Thymus (tissue), 11 donors: ENCODE measurements around the gene C5orf46. TPM values are rescaled to one million over a fixed set of nuclear protein-coding genes. Genes with fewer than 3 reads are reported as not detected.
"Not testable (repeated sequence)": the region's sequence is repeated elsewhere in the genome, so short reads cannot be mapped to it uniquely, and the experiment has no call there.

Source experiments
- DNase-seq, 9 donors: peaks; one replicate each; pipeline ENCODE4 v3.0.0-alpha.2; 2013; ENCODE audit warnings: low spot score in 9 of 9, low read depth in 6 of 9, missing footprints in 1 of 9
- H3K27ac ChIP-seq, 2 donors: one replicate each; pipeline ENCODE4 v1.5.1; 2013; ENCODE audit warnings: control low read depth in 1 of 2, low read depth in 1 of 2, low read length in 1 of 2, mild to moderate bottlenecking in 1 of 2, moderate library complexity in 1 of 2
- H3K27me3 ChIP-seq, 2 donors: one replicate each; pipeline ENCODE4 v1.5.1; 2013; ENCODE audit warnings: low read length in 1 of 2; ENCODE audit not compliant: control insufficient read depth in 2 of 2, insufficient read depth in 1 of 2
- H3K36me3 ChIP-seq, 2 donors: one replicate each; pipeline ENCODE4 v1.5.1; 2013; ENCODE audit warnings: low read length in 1 of 2, mild to moderate bottlenecking in 1 of 2, moderate library complexity in 1 of 2; ENCODE audit not compliant: control insufficient read depth in 2 of 2, insufficient read depth in 2 of 2
- H3K4me1 ChIP-seq, 2 donors: one replicate each; pipeline ENCODE4 v1.5.1; 2013; ENCODE audit warnings: low read length in 2 of 2; ENCODE audit not compliant: control insufficient read depth in 2 of 2, insufficient read depth in 2 of 2
- H3K4me3 ChIP-seq, 2 donors: one replicate each; pipeline ENCODE4 v1.5.1; 2013; ENCODE audit warnings: low read length in 2 of 2, control low read depth in 1 of 2, mild to moderate bottlenecking in 1 of 2
- H3K9me3 ChIP-seq, 2 donors: one replicate each; pipeline ENCODE4 v1.5.1; 2013; ENCODE audit warnings: low read length in 1 of 2, mild to moderate bottlenecking in 1 of 2; ENCODE audit not compliant: control insufficient read depth in 2 of 2, insufficient read depth in 1 of 2
- WGBS: extraction: QIAGEN DNeasy Blood & Tissue Kit; methylation state at CpG from one replicate; pipeline ENCODE4 v1.1.7; 2013; 5-methylcytosine and 5-hydroxymethylcytosine counted together
- polyA plus RNA-seq: library from polyadenylated mRNA; stranded (reverse); fragments of 200-250 nt; gene quantifications from one replicate; pipeline ENCODE4 v1.2.3, GENCODE V29; 2013
- total RNA-seq: library from RNA; stranded (reverse); fragments of 120-200 nt; gene quantifications from one replicate; pipeline ENCODE4 v1.2.4, GENCODE V29; 2013
- donor health status: healthy.

Gene C5orf46
- total and polyA plus RNA-seq, 2 donors: 0.14 to 2.6 TPM

DNA sequence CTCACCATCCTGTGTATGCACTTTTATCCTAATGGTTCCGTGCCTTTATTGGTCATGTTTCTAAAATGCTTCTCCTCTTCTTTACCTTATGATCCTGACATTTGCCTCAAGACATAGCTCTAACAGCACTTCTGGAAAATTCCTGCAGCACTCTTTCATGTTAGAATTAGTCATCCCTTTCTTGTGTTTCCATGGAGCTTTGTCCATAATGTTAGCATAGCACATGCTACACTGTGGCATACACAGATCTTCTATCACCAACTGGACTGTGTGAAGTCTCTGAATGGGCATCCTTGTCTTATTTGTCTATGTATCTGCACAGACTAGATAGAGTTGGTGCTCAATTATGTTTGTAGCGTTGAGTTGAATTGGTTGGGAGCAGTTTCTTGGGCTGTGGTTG is 25.9 kb downstream of the C5orf46 start:
- no peaks in the 10 kb centered on the region for H3K36me3 ChIP-seq
- 93% methylated on average over 2 of the region's 2 CpGs for WGBS
- H3K27me3 ChIP-seq: no peaks in the 10 kb centered on the region
- no peak for DNase-seq
- H3K27ac ChIP-seq: no peak overlapping the region
- no peaks in the 10 kb centered on the region for H3K9me3 ChIP-seq
- no peak overlapping the region for H3K4me3 ChIP-seq
- H3K4me1 ChIP-seq: no peaks in the 10 kb centered on the region

DNA sequence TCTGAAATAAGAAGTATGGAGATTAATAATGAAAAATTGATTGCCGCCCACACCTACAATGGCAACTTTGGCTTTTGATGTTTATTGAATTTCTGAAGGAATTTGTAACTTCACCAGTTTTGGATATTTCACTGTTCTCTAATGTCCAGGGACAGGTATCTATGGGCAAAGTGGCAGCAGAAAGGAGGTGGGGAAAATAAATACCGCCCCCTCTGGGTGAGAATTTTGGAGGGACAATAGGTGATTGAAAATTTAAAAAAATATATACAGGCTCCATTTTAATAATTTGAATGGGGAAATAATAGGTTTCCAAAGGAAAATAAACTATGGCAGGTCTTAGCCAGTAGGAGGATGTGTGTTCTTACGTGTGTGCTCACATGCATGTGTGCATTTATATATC is 26.6 kb downstream of the C5orf46 start:
- Histone ChIP-seq H3K27ac (no peak overlapping the region), H3K36me3 (no peaks in the 10 kb centered on the region), H3K27me3 (no peaks in the 10 kb centered on the region), H3K9me3 (no peaks in the 10 kb centered on the region), H3K4me1 (no peaks in the 10 kb centered on the region), H3K4me3 (no peak overlapping the region)
- 96% methylated on average over 3 of the region's 3 CpGs for WGBS
- no peak for DNase-seq

DNA sequence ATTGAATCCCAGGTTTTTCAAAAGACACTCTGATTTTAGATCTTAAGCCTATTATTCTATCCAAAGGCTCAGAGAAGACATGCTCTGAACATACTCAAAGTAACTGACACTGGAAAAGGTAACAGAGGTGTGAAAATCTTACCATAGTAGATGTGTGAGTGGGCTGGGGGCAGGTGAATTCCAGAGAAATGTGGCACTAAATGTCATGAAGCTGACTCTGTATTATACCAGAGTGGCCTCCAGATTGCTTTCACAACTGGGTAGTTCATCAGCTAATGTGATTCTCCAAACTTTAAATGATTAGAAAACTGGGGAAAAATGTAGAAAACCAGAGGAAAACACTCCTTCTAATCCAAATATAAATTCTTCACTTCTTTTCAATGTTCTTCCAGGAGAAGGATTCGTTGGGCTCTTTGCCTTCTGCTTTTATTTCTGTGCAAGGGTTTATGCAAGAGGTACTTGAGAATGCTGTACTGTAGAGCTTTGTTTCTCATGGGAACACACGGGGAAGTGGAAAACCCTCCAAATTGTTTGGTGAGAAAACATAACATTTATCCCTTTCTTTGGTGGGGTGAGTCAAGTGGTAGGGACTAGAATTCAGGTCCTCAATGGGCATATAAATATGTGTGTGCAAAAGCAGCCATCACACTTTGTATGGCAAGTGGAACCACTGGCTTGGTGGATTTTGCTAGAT is 28.1 kb downstream of the C5orf46 start, which contains the start of gene SCGB3A2:
Gene SCGB3A2, plus strand, starts transcription at position 646 of the 694 bp plus-strand sequence. CDS start 93 bp downstream, outside the sequence.
- no peaks in the 10 kb centered on the region for H3K9me3 ChIP-seq
- no peaks in the 10 kb centered on the region for H3K4me1 ChIP-seq
- no peaks in the 10 kb centered on the region for H3K27me3 ChIP-seq
- H3K27ac ChIP-seq: no peak within 1 kb of the TSS
- H3K36me3 ChIP-seq: no peaks in the 10 kb centered on the region
- WGBS: 80% methylated on average over 2 of the region's 2 CpGs
- H3K4me3 ChIP-seq: no peak within 1 kb of the TSS
- DNase-seq: no peak

DNA sequence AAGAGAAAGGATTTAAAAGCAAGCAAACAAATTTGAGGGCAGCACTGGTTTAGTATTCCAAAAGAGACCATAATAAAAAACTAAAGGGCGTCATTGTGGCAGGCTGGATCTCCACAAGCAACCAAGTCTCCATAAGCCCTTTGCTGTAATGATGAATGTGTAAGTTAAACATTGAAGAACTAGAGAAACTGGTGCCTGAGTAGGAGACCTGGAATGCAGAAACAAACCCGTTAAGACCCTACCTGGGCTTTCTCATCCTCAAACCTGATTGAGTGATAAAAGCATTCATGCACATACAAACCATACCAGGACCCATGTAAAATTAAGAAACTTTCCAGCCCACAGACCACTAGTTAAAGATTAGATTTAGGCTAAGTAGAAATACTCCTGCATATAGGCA is 29.7 kb downstream of the C5orf46 start:
- Histone ChIP-seq H3K36me3 (no peaks in the 10 kb centered on the region), H3K9me3 (no peaks in the 10 kb centered on the region), H3K27me3 (no peaks in the 10 kb centered on the region), H3K27ac (no peak overlapping the region), H3K4me1 (no peaks in the 10 kb centered on the region), H3K4me3 (no peak overlapping the region)
- no peak for DNase-seq
- WGBS: 93% methylated on average over 2 of the region's 2 CpGs

DNA sequence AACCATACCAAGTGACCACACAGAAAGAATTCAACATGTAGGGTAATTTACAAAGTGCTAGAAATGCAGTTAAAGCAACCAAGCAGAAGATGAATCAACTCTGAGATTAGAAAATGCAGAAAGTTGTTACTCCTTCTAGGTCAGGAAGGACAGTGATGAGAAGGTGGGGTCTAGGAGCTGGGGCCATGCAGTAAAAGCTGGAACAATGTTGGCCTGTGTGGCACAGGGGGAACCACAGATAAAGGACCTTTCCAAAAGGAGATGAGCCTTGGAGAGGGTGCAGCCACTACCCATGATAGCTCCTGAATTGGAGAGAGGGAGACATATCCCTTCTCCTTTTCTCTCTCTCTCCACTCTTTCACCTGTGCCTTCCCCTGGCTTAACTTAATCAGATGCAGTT is 30.2 kb downstream of the C5orf46 start:
- Histone ChIP-seq H3K4me1 (no peaks in the 10 kb centered on the region), H3K9me3 (no peaks in the 10 kb centered on the region), H3K36me3 (no peaks in the 10 kb centered on the region), H3K4me3 (no peak overlapping the region), H3K27ac (no peak overlapping the region), H3K27me3 (no peaks in the 10 kb centered on the region)
- DNase-seq: no peak

DNA sequence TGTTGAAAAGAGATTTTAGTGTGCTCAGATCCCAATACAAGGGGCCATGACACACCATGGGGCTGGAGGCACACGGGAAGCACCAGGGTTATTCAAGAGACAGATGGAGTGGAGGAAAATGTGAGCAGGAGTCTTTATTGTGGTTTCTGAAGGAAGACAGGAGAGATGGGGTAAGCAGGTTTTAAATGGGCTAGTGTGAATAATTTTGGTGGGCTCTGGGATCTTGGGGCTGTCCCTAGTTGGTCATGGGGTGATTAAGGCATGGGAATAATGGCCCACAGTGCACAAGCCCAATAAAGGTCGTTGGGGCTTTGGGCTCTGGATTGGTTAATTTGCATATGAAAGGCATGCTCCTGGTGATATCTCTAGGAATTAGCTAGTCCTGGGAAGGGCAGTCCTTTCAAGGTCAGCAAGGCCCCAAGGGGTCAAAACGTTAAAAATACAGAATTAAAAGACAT is 31.4 kb downstream of the C5orf46 start:
- WGBS: 72% methylated on average over 3 of the region's 3 CpGs
- no peak overlapping the region for H3K27ac ChIP-seq
- DNase-seq: no peak

DNA sequence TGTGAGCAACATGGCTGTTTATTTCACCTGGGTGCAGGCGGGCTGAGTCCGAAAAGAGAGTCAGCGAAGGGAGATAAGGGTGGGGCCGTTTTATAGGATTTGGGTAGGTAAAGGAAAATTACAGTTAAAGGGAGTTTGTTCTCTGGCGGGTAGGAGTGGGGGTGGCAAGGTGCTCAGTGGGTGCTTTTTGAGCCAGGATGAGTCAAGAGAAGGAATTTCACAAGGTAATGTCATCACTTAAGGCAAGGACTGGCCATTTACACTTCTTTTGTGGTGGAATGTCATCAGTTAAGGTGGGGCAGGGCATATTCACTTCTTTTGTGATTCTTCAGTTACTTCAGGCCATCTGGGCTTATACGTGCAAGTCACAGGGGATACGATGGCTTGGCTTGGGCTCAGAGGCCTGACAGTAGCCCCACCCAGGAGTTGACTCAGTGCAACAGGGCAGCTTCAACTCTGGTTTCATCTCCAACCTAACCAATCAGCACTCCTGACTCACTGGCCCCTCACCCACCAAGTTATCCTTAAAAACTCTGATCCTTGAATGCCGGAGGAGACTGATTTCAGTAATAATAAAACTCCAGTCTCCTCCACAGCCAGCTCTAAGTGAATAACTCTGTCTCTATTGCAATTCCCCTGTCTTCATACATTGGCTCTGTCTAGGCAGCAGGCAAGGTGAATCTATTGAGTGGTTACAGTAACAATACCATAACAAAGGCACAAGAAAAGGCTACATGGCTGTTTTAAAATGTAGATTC is 32.0 kb downstream of the C5orf46 start:
- not testable (repeated sequence) for DNase-seq, H3K4me1 ChIP-seq, H3K9me3 ChIP-seq, H3K36me3 ChIP-seq, H3K27ac ChIP-seq, H3K4me3 ChIP-seq, H3K27me3 ChIP-seq
- WGBS: 94% methylated on average over 6 of the region's 8 CpGs

More for the DNA sequence above, 31.4 kb downstream of the C5orf46 start:
- Histone ChIP-seq H3K27me3 (no peaks in the 10 kb centered on the region), H3K36me3 (no peaks in the 10 kb centered on the region), H3K4me3 (no peak overlapping the region), H3K9me3 (no peaks in the 10 kb centered on the region), H3K4me1 (no peaks in the 10 kb centered on the region)

DNA sequence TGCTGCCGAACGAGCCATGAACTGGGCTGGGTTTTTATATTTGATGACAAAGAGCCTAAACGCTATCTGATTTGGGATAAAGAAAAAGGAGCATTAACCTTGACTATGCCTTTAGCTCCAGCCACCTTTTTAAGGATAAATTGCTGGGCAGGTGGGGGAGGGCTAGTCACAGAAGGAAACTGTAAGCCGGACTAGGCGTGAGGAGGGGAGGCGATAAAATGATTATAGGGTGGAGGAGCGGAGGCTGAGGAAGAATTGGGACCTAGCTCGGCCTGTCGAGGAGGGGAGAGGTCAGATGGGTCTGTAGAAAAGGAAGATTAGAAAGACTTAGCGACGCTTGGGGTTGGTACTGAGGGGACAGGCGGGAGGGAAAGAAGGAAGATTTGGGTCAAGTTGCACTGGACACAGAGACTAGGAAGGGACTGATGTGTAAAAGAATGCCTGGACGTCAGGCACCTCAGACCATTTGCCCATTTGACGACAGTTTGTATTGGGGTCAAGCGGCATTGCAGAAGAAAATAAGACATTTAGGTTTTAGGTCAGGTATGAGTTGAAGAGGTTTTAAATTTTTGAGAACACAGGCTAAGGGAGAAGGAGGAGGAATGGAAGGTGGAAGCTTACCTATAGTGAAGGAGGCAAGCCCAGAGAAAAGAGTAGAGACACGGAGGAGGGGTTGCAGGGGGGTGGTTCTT is 33.4 kb downstream of the C5orf46 start:
- 96% methylated on average over 16 of the region's 16 CpGs for WGBS
- H3K27ac ChIP-seq, H3K4me1 ChIP-seq, H3K27me3 ChIP-seq, H3K36me3 ChIP-seq, H3K4me3 ChIP-seq, DNase-seq, H3K9me3 ChIP-seq: not testable (repeated sequence)

DNA sequence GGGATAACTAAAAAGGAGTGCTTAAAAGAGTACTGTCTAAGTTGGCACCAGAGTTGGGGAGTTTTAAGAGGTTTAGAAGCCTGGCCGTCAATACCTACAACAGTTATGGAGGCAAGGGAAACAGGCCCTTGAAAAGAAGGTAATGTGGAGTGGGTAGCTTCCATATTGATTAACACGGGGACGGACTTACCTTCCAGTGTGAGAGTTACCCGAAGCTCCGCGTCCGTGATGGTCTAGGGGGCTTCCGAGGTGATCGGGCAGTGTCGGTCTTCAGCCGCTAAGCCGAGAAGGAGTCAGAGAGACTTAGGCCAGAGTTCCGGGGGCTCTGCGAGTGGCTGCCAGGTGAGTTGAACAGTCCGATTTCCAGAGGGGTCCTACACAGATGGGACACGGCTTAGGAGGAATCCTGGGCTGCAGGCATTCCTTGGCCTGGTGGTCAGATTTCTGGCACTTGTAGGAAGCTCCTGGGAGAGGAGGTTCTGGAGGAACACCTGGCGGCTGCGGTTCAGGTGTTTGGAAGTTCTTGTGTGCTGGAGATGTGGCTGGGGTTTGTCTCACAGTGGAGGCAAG is 34.3 kb downstream of the C5orf46 start:
- WGBS: 94% methylated on average over 18 of the region's 18 CpGs
- H3K9me3 ChIP-seq, H3K4me3 ChIP-seq, H3K36me3 ChIP-seq, H3K27me3 ChIP-seq, H3K27ac ChIP-seq, DNase-seq, H3K4me1 ChIP-seq: not testable (repeated sequence)
